ENCODE measurements around the gene EARS2.
A peak's percentile ranks its signal among the peaks of the same experiment; 100 is the strongest.
"Not testable (repeated sequence)": the region's sequence is repeated elsewhere in the genome, so short reads cannot be mapped to it uniquely, and the experiment has no call there.

The EARS2 gene

DNA sequence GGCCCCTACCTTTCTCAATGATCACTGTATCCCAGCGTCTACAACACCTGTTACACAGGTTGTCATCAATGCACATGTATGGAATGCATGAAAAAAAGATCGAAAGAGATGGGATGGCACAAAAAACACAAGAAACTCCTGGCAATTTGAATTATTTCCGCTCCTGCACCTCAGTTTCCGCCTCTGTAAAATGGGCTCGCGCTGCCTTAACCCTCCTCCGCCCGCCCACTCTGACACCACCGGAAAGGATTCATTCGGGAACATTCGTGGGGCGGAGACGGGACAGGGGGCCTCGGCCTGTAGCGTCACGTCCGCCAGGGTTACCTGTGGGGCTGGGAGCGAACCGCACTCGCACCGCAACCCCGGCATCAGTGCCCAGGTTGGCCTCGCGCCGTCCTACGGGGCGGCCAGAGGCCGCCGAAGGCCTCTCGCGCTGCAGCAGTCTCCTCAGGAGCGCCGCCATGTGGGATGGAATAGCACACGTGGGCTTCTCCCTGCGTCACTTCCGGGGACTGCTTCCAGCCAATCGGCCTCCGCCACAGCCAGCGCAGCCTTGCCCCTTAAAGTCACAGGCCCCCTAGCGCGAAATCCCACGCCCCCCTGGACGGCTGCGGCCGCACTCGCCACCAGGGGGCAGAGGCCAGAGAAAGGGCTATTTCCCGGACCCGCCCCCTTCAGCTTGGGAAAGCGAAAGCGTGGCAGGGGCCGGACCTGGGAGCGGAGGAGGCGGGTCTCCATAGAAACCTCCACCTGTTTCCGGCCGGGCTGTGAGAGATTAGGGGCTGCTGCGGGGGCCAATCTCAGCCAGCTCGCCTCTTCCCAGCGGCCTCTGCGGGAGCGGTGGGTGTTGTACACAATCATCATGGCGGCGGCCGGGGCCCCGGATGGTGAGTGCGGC is at the start of gene EARS2, which contains the start of gene UBFD1:
Gene EARS2, minus strand, starts transcription at position 470 of the 898 bp plus-strand sequence. Its CDS starts 7 bp downstream, at position 463.
Gene UBFD1, plus strand, starts transcription at position 847 of the 898 bp plus-strand sequence. Its CDS starts 16 bp downstream, at position 863.
- peak; percentile 98 for DNase-seq

DNA sequence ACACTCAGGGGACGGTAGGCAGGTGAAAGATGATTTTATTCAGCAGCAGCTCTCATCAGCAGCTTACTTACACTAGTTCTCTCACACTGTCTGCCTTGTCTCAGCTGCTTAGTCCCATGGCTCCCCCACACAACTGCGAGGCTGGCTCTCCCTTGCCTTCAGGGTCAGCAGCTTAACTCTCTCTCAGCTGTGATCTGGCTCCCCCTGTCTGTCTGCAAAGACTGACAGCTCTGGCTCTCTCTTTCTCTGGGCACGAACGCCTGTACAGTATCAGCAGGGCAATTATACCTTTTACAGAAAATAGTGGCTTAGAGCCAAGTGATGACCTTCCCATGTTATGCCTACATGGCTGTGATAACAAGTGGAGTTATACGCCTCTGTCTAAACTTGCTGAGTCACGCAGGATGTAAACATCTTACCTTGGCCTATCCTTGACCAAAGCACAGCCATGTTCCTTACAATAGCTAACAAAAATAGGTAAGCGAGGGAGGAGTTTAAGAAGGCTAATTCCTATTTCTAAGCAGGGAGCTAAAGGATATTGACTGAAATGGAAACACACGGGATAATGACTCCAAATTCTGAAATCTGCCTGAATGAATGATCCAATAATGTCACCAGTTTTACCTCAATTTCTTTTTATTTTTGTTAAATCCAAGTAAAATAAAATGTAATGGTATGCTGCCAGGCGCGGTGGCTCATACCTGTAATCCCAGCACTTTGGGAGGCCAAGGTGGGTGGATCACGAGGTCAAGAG is 40.0 kb upstream of the EARS2 start:
- no peak for DNase-seq

DNA sequence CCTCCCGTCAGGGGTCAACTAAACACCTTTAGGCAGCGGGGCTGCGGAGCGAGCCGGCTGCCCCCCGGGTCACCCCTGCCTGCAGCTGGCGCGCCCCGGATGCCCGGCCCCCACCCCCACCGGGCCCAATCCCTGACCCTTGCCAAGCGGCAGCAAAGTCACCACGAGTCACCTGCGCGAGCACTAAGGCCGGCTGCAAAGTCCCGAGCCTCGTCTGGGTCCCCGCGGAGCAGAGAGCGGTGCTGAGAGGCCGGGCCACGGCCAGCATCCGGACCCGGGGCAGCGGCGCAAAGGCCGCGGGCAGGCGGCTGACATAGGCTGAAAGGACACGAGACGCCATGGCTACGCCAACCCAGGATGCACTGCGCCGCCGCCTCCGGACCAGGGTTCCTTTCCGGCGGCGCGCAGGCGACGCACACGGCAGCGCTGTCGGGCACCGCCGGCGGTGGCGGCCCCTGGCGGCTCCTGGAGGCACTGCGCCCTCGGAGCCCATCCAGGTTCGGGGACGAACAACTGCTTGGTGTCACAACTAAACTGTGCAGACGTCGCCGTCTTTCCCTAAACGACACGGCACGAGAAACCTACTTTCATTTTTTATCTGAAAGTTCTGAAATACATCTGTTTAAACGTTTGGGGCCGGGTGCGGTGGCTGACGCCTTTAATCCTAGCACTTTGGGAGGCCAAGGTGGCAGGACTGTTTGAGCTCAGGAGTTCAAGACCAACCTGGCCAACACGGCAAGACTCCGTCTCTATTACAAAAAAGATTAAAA is 39.0 kb upstream of the EARS2 start, which contains the start of gene NDUFAB1:
Gene NDUFAB1, minus strand, starts transcription at position 366 of the 770 bp plus-strand sequence. Its CDS starts 26 bp downstream, at position 340.
- DNase-seq, result peak; percentile 86

DNA sequence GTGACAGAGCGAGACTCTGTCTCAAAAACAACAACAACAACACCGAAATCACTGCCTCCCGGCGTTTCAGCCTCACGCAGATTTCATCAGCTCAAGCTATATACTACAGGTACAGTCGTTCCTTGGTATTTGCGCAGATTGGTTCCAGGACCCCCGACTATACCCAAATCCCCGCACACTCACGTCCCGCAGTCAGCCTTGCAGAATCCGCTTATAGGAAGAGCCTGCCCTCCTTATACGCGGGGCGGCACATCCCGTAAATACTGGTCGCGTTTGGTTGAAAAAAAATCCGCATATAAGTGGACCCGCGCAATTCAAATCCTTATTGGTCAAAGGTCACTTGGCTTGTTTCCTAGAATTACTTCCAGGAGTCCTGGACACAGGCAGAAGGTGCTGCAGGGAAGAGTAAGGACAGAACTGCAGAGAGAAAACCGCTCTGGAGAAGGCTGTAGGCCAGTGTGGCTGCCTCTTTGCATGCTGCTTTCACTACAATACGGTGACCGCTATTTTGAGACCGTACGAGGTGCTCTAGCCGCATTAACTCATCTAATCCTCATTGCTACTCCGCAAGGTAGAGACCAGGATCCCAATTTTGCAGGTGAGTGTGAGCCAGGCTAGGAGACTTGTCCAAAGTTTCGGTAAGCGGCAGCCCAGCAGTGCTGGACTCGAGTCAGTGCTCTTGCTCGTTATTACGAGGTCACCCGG is 38.2 kb upstream of the EARS2 start:
- no peak for DNase-seq

DNA sequence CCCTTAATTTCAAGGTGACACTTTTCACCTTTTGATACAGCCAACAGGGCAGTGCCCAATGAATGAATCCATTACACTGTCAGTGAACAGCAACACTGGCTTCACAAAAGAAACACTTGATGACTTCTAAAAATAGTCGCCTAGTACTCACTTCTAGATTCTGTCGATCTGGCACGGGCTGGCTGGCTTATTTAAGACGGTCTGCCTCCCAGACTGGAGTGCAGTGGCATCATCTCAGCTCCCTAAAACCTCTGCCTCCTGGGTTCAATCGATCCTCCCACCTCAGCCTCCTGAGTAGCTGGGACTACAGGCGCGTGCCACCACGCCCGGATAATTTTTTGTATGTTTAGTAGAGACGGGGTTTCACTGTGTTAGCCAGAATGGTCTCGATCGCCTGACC is 37.0 kb upstream of the EARS2 start:
- no peak for DNase-seq

DNA sequence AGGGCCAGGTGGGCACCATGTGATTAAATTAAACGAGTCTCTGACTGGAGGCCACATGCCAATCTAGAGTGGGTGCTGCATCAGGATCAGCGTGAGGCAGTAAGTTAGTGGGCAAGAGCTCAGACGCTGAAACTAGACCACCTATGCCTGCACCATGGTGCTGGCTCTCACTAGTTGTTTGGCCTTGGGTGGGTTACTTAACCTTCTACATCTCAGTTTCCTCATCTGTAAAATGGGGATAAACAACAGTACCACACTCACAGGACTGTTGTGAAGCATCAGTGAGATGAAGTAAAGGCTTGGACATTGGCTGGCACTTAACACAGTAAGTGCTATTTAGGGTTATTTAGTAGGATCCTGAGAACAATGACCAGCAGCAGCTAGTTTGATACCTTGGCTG is 33.0 kb upstream of the EARS2 start:
- no peak for DNase-seq

DNA sequence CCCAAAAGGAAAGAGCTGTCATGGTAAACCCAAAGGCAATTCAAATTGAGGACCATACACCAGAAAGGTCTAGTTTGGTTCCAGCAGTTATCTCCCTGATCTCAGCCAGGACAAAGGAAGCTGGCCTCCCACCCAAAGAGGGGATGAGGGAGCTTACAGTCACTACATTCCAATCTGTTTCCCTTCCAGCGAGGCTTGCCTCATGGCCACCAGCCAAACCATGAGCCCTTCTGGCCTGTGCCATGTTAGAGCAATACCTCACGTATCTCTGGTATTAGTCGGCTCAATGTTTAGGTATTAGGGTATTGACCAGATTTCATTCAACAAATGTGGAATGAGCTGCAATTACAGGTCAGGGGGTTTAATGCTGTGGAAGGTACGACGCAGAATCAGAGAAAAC is 30.6 kb upstream of the EARS2 start:
- DNase-seq, result peak; percentile 93

DNA sequence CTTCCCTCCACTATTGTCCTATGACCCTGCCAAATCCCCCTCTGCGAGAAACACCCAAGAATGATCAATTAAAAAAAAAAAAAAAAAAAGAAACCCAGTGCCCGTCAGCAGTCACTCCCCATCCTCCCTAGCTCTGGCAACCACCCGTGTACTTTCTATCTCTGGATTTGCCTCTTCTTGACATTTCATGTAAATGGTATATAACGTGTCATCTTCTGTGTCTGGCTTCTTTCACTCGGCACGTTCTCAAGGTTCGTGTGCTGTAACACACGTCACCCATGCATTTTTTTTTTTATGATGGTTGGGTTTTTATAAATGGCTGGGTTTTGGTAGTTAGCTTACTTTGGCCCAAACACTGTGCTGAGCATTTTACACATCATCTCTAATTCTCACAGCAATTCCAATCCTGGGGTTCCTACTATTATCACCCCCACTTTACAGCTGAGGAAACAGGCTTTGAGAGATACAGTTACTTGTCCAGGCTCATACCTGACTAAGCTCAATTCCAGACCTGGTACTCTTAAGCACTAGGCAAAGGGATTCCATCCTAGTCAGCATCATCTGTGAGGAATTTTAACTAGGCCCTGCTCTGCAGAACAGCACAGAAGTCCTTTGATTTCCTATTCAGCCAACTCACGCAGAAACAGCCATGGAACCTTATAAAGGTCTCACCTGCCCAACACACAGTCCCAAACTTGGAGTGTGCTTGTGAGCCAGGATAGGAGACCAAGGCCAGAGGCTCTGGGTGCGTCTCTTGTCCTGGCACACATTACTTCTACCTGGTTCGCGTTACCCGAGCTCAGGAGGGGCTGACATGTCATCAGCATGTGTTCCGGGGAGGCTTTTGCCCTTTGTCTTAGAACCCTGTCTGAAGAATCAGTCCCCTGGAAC is 27.3 kb upstream of the EARS2 start:
- no peak for DNase-seq

DNA sequence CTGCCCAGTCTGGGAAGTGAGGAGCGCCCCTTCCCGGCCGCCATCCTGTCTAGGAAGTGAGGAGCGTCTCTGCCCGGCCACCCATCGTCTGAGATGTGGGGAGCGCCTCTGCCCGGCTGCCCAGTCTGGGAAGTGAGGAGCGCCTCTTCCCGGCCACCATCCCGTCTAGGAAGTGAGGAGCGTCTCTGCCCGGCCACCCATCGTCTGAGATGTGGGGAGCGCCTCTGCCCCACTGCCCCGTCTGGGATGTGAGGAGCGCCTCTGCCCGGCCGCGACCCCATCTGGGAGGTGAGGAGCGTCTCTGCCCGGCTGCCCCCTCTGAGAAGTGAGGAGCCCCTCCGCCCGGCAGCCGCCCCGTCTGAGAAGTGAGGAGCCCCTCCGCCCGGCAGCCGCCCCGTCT is 26.1 kb upstream of the EARS2 start:
- not testable (repeated sequence) for DNase-seq

DNA sequence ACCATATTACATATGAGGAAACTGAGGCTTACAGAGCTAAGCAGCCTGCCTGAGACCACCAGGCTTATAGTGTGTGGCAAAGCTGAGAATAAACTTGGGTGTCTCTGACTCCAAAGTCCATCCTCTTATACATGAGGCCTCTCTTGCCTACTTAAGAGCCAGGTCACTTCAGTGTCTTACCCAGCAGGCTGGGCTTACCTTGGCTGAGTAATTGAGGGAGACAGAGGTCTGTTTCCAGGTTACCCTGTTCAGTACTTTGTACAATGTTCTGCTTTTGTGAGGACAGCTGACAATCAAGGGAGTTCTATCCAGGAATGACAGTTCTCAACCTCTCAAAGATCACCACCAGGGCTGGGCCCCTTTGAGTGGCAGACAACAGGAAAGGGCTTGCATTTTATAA is 24.6 kb upstream of the EARS2 start:
- no peak for DNase-seq

DNA sequence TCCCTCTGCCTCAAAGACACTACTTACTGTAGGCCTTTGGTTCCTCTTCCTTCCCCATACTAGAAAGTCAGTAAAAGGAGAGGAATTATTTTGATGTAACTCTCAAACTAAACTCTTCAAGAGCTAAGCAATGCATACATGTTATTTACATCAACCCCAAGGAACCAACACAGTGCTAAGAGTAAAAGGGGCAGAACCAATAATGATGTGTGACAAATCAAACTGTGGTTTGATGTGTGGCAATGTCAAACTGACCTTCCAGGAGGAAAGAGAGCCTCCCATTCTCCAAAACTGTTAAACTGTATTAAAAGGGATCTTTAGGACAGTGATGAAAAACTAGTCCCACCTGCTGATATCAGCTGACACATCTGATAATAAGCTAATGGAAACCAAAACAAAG is 23.2 kb upstream of the EARS2 start:
- no peak for DNase-seq

DNA sequence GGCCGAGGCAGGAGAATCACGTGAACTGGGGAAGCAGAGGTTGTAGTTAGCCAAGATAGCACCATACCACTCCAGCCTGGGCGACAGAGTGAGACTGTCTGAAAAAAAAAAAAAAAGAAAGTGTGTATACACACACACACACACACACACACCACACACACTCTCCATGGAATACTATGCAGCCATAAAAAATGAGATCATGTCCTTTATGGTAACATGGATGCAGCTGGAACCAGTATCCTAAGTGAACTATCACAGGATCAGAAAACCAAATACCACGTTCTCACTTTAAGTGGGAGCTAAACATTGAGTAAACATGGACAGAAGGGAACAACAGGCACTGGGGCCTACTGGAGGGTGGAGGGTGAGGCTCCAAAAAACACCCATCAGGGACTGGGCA is 22.2 kb upstream of the EARS2 start:
- no peak for DNase-seq

DNA sequence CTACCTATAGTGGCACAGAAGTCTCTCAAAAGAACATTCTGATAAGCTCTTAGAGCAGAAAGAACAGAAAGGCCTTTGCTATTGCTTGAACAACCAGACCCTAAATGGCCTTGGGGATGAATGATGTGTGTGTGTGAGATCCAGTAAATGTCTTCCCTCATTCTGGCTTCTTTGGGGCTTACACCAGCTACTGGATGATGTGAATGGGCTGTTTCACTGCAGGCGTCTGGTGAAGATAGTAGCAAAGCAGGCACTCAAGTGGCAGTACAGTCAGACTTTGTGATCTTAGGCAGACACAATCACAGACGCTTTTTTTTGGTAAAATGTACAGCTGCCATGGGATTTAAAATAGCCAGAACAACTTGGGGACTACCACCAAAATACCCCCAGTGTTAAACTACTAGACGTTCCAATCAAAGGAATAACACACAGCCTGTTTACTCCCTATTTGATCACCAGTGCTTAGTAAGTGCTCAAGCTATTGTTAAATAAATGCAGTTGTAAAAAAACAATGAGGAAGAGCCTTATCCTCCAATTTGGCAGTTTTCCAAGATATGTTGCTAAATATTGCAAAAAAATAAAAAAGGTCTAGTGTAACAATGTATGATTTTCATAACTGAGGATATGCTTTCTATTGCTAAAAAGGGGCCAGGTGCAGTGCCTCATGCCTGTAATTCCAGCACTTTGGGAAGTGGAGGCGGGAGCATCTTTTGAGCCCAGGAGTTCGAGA is 21.1 kb upstream of the EARS2 start:
- peak; percentile 20 for DNase-seq

DNA sequence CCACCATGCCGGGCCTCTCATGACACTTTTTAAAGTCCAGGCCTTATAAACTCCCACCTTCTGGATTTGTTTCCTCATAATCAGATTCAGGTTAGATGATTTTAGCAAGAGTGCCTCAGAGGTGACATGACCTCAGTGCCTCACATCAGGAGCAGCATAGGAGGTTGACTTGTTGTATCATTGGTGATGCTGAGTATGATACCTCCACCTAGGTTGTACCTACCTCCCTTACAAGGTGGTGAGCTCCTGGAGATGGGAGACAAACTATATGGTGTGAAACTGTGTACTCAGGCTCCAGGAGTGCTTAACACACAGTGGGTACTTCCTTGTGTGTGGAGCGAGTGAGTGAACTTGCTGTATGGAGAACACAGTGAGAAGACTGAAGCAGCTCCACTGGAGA is 20.3 kb upstream of the EARS2 start:
- no peak for DNase-seq

DNA sequence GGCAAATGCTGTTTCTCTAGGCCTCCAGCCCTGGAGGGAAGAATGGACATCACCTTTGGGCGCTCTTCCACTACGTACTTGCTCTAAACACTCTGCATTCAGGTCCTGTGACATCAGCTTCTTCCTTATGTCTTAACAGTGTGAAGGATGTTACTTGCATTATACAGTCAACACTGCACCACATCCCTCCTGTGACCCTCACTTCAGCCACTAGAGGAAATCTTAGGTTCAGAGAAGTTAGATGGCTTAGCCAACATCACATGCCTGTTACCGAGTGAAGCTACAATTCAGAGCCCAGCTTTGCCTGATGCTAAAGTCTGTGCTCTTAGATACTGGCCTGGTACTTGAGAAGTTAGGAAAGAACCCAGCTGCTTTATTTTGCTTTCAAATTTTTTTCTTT is 18.7 kb upstream of the EARS2 start:
- no peak for DNase-seq

DNA sequence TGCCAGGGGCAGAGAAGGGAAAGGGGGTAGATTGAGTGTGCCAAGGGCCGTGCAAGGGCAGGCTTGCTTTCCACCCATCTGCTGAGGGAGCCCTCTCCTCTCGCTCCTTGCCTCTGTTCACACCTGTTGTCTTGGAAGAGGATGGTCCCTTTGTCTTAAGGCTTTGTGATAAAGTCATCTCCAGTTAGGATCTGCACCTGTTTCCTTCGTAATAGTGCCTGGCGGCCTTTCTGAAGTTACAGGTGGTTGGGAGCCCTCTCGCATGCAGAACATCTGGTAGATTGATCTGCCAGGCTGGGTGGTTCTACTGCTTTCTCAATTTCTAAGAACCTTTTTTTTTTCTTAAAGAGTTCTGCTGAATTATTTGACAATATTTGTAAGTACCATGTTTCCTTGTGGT is 16.7 kb upstream of the EARS2 start:
- no peak for DNase-seq

DNA sequence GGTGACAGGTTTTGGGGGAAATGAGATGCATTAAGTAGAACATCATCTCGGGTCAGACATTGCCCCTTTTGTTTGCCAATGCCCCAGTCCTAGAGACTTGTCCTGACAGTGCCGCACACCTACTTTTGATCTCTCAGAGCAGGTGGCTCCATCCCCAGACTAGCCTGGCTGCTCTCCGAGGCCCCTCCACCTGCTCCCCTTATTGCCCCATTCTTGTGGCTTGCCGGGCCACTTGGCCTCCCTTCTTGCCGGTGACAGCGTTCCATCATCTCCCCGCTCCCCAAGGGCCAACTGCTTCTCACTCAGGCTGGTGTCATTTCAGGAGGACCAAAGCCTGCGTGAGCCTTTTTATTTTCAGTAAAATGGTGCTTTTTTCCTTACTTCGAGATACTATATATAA is 15.2 kb upstream of the EARS2 start:
- no peak for DNase-seq

DNA sequence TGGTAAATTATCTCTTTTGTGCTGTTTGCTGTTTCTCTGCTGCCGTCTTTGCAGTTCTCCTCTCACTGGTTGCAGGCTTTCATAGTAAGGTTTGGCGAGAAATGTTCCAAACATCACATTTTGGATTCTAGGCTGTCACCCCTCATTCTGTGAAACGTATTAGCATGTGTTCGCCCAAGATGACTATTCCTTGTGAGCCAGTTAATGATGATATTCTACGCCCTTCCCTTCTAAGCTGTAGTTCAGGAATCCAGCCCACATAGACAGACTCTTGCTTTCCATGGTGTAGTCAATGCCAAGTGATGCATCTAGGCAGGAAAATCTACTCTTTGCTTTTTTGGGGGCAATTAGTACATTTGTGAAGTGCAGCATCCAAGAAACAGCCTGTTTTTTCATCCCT is 14.7 kb upstream of the EARS2 start:
- no peak for DNase-seq

DNA sequence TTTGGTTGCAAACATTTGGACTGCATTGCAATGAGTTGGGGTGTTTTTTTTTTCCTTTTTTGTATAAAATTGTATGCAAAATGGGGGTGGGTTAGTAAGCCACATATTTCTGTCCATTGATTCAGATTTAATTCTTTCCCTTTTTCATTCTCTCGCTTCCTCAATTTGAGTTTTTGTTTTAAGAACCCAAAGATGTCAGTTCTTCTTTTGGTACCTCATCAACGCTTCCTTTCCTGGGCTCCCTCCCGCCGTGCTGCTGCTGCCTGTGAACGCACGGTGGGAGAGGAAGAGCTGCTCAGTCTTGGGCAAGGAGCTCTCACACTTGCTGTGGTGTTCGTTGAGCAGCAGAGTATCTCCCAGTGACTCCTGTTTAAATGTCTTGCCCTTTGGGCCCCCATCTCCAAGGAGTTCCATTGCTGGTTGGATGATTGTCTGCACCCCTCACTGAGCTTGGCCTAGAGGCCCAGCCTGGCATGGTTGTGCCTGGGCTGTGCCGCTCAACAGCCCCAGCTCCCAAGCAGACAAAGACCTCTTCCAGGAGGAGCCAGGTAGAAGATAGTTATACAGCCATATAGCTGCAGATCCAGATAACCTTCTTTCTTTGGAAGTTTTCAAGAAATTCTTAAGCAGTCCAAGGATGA is 14.0 kb upstream of the EARS2 start:
- DNase-seq, result no peak

DNA sequence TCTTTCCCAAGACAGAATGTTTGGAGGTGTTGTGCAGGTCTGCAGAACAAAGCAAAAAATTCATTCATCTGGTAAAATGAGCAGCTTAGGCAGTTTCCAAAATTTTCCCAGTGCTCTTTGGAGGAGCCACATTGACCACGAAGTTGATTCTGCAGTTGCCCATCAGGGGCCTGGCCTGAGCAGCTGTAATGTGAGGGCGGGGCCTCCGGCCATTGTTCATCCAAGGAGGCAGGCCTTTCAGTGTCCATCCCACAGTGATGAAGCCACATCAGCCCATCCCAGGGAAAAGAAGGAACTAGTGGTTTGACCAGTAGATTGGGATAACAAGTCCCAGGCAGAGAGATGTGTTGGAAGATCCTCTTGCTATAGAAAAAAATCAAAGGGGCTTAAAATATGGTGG is 10.5 kb upstream of the EARS2 start:
- no peak for DNase-seq
